DOHH2 (cell line): Measurements from ENCODE around the gene CPZ.

Source experiments
- H3F3A ChIP-seq: fragments of 200-600 bp; sonication (generic), shearing (Covaris generic); 2 replicates; pipeline ENCODE4 v1.6.0; 2016; ENCODE audit warnings: antibody characterized with exemption, mild to moderate bottlenecking; ENCODE audit not compliant: control insufficient read depth, insufficient read depth
- H3K27ac ChIP-seq: fragments of 200-600 bp; sonication (generic); 2 replicates; pipeline ENCODE4 v1.5.1; 2014; ENCODE audit warnings: low read depth, mild to moderate bottlenecking, low read length, moderate library complexity
- H3K27me3 ChIP-seq: fragments of 200-600 bp; sonication (generic); 2 replicates; pipeline ENCODE4 v1.6.1; 2014; ENCODE audit warnings: mild to moderate bottlenecking, low read length, mixed read lengths; ENCODE audit not compliant: control insufficient read depth
- H3K36me3 ChIP-seq: fragments of 200-600 bp; sonication (generic); 2 replicates; pipeline ENCODE4 v1.6.1; 2014; ENCODE audit warnings: mild to moderate bottlenecking, low read length, moderate library complexity, mixed read lengths; ENCODE audit not compliant: control insufficient read depth
- H3K4me1 ChIP-seq: fragments of 200-600 bp; sonication (generic); 2 replicates; pipeline ENCODE4 v1.6.1; 2014; ENCODE audit warnings: mild to moderate bottlenecking, low read length, mixed read lengths; ENCODE audit not compliant: control insufficient read depth
- H3K4me2 ChIP-seq: fragments of 200-600 bp; sonication (generic); 2 replicates; pipeline ENCODE4 v1.6.0; 2014; ENCODE audit warnings: mild to moderate bottlenecking, low read length, moderate library complexity
- H3K4me3 ChIP-seq: fragments of 200-600 bp; sonication (generic); 2 replicates; pipeline ENCODE4 v1.5.1; 2014; ENCODE audit warnings: mild to moderate bottlenecking, low read length, mixed read lengths
- H3K79me2 ChIP-seq: fragments of 200-600 bp; sonication (generic); 2 replicates; pipeline ENCODE4 v1.6.1; 2014; ENCODE audit warnings: mild to moderate bottlenecking, low read length, mixed read lengths; ENCODE audit not compliant: control insufficient read depth
- H3K9me2 ChIP-seq: fragments of 200-600 bp; sonication (generic); replicated peaks from 2 replicates; pipeline ENCODE4 v1.6.1; 2014; ENCODE audit warnings: mild to moderate bottlenecking, low read length, mixed read lengths; ENCODE audit not compliant: control insufficient read depth
- H3K9me3 ChIP-seq: fragments of 200-600 bp; sonication (generic); 2 replicates; pipeline ENCODE4 v1.6.1; 2014; ENCODE audit warnings: antibody characterized with exemption, low read length, mixed read lengths; ENCODE audit not compliant: control insufficient read depth, insufficient read depth
- H4K20me1 ChIP-seq: fragments of 200-600 bp; sonication (generic); 2 replicates; pipeline ENCODE4 v1.6.0; 2014; ENCODE audit warnings: low read depth, mild to moderate bottlenecking, antibody characterized with exemption, low read length, moderate library complexity; ENCODE audit not compliant: control insufficient read depth, insufficient read depth
- EZH2phosphoT487 ChIP-seq: fragments of 200-600 bp; sonication (generic); IDR thresholded peaks from 2 replicates; pipeline ENCODE4 v1.6.1; 2017; ENCODE audit warnings: borderline replicate concordance, mild to moderate bottlenecking, antibody characterized with exemption, low read length, moderate library complexity, mixed read lengths
- TF ChIP-seq, protein P1 (sequence below): fragments of 200-600 bp; sonication (generic); IDR thresholded peaks from one replicate; pipeline ENCODE4 v1.5.1; 2014; ENCODE audit warnings: antibody characterized with exemption, mild to moderate bottlenecking, low read depth, low read length; ENCODE audit not compliant: poor library complexity, severe bottlenecking

CPZ gene

DNA sequence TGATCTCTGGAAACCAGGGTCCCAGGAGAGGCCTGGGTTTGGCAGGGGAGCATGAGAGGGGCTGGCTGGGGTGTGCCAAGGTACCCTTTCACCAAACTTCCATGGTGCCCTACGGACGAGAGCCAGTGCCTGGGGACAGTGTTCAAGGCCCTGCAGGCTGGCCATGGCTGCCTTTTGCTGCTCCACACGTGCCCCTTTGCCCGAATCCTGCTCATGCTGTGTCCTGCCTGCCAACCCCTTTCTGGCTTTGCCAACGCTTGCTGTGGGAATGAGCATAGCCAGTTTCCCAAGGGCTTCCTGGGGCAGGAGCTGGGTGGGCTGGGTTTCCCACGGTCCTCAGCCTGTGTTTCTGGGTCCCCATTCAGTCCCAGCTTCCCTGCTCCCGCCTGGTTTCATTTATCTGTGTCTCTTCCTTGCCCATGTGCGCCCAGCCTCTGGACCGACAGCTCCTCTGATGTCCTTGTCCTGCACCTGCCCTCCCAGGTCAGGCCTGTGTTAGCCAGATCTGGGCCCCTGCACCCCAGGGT lies 17.3 kb downstream of the CPZ start:
- Histone ChIP-seq H3K27me3 (no peaks in the 10 kb centered on the region), H3K4me2 (no peak overlapping the region), H3K4me3 (no peak overlapping the region), H3K9me3 (no peaks in the 10 kb centered on the region), H3K4me1 (no peaks in the 10 kb centered on the region), H3F3A (no peaks in the 10 kb centered on the region), H4K20me1 (no peaks in the 10 kb centered on the region), H3K36me3 (no peaks in the 10 kb centered on the region), H3K27ac (no peak overlapping the region), H3K9me2 (no peaks in the 10 kb centered on the region), H3K79me2 (no peaks in the 10 kb centered on the region)
- TF ChIP-seq, protein P1, sequence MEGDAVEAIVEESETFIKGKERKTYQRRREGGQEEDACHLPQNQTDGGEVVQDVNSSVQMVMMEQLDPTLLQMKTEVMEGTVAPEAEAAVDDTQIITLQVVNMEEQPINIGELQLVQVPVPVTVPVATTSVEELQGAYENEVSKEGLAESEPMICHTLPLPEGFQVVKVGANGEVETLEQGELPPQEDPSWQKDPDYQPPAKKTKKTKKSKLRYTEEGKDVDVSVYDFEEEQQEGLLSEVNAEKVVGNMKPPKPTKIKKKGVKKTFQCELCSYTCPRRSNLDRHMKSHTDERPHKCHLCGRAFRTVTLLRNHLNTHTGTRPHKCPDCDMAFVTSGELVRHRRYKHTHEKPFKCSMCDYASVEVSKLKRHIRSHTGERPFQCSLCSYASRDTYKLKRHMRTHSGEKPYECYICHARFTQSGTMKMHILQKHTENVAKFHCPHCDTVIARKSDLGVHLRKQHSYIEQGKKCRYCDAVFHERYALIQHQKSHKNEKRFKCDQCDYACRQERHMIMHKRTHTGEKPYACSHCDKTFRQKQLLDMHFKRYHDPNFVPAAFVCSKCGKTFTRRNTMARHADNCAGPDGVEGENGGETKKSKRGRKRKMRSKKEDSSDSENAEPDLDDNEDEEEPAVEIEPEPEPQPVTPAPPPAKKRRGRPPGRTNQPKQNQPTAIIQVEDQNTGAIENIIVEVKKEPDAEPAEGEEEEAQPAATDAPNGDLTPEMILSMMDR: no peak
- no peak for TF ChIP-seq EZH2phosphoT487

DNA sequence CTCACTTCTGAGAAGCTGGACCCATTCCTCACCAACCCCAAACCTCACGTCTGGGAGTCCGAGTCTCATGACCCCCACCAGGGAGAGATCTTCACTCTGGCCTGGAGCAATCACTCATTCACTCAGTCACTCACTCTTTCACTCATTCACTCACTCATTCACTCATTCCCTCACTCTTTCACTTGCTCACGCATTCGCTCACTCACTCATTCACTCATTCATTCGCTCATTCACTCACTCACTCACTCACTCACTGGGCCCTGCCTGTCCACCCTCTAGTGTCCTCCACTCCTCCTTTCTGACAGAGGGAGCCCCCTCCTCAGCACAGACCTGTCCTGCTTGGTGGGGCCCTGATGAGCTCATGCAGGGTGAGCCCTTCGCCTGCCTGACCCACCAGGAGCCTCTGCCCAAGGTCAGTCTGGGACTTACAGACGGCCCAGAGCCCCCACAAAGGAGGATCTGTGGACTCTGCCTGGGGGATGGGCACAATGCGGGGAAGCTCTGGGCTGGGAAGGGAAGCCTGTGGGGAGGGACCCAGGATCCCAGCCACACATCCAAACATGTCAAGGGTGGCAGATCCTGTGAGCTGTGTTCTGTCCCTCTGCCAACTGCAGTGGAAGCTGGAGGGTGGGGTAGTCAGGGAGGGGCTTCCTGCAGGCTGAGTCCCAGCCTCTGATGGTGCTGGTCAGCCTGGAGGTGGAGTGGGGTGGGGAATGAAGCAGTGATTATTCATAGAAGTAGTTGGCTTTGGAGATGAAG lies 18.5 kb downstream of the CPZ start:
- no peaks in the 10 kb centered on the region for H3K9me2 ChIP-seq
- no peaks in the 10 kb centered on the region for H3K79me2 ChIP-seq
- H3F3A ChIP-seq: no peaks in the 10 kb centered on the region
- H3K36me3 ChIP-seq: no peaks in the 10 kb centered on the region
- H3K4me2 ChIP-seq: no peak overlapping the region
- TF ChIP-seq, protein P1: no peak
- no peak for TF ChIP-seq EZH2phosphoT487
- no peaks in the 10 kb centered on the region for H3K27me3 ChIP-seq
- no peaks in the 10 kb centered on the region for H3K4me1 ChIP-seq
- no peaks in the 10 kb centered on the region for H4K20me1 ChIP-seq
- H3K4me3 ChIP-seq: no peak overlapping the region
- no peak overlapping the region for H3K27ac ChIP-seq
- no peaks in the 10 kb centered on the region for H3K9me3 ChIP-seq

DNA sequence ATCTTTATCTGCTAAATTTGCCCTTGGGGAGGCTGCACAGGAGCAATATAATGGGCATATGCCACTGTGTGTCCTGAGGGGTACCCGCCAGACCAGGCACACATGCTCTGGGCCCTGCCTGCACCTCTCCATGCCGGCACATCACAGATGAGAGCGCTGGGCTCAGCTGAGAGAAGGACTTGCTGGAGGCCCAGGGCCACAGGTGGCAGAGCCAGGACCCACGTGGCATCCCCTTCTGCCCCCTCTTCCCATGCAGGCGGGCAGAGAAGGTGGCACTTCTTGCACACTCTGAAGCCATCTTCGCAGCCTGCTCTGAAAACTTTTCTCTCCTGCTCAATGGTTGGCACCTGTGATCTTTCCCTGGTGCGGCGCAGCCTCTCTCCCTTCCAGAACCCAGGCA lies 20.1 kb downstream of the CPZ start:
- no peak overlapping the region for H3K4me2 ChIP-seq
- H3K4me3 ChIP-seq: no peak overlapping the region
- no peaks in the 10 kb centered on the region for H3K9me3 ChIP-seq
- no peaks in the 10 kb centered on the region for H3K9me2 ChIP-seq
- no peaks in the 10 kb centered on the region for H3K27me3 ChIP-seq
- TF ChIP-seq EZH2phosphoT487: no peak
- TF ChIP-seq, protein P1: no peak
- no peaks in the 10 kb centered on the region for H3F3A ChIP-seq
- no peaks in the 10 kb centered on the region for H3K4me1 ChIP-seq
- no peaks in the 10 kb centered on the region for H4K20me1 ChIP-seq
- no peaks in the 10 kb centered on the region for H3K36me3 ChIP-seq
- H3K27ac ChIP-seq: no peak overlapping the region
- H3K79me2 ChIP-seq: no peaks in the 10 kb centered on the region
